ENCODE results near the gene PTPN12. TPM values are rescaled to one million over a fixed set of nuclear protein-coding genes. Genes with fewer than 3 reads are reported as not detected.
"Not testable (repeated sequence)": the region's sequence is repeated elsewhere in the genome, so short reads cannot be mapped to it uniquely, and the experiment has no call there.

Gene PTPN12
- total RNA-seq, 1 donor from 2014 or later = 38.3 TPM

DNA sequence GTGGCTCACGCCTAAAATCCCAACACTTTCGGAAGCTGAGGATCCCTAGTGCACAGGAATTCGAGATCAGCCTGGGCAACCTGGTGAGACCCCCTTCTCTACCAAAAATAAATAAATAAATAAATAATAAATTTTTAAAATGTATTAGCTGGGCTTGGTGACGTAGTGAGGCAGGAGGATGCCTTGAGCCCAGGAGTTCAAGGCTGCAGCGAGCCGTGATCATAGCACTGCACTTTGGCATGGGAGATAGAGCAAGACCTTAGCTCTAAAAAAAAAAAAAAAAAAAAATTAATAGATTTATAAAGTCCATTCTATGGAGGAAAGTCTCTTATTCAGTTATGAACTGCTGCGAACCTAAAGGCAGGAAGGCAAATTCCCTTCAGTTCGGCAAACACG, 1.1 kb upstream of the PTPN12 start:
- intact Hi-C loops (cut with DNase I) = loop anchor here (10.0 kb wide), 1 partner anchor 121 kb away; the partner anchor contains the start of gene GSAP
- DNase-seq (no peak), ATAC-seq (ENCODE audit: poor library complexity) (no peak)

GRCh38 chr7:77536413-77537135, 521 bp upstream of the PTPN12 start:
- ATAC-seq (ENCODE audit: poor library complexity) (peak; percentile 94), DNase-seq (peak; percentile 98)
- intact Hi-C loops (cut with DNase I) = loop anchor here (10.0 kb wide), 1 partner anchor 122 kb away; the partner anchor contains the start of gene GSAP

DNA sequence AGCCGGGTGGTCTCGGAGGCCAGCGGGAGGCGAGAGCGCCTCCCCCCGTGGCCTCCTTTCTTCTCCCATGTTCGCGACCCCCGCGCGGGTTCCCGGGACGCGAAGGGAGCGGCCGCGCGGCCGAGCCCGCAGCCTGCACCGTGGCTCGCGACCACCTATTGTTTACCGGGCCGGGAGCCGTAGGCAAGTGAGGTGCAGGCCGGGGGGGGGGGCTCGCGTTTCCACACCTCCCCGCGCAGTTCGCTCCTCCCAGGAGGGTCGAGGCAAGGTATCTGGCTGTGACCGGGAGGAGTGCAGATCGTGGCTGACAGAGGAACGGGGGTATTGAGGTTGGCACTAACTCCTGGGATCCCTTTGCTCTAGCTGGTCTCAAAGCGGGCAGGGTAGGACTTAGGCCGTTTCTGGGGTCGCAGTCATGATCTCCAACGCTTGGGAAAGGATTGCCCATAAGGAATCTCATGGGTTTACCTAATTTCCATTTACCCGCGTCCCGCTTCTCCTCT, 734 bp downstream of the PTPN12 start:
- DNase-seq (no peak), ATAC-seq (ENCODE audit: poor library complexity) (peak; percentile 18)
- intact Hi-C loops (cut with DNase I) = loop anchor here (10.0 kb wide), 1 partner anchor 123 kb away; the partner anchor contains the start of gene GSAP

DNA sequence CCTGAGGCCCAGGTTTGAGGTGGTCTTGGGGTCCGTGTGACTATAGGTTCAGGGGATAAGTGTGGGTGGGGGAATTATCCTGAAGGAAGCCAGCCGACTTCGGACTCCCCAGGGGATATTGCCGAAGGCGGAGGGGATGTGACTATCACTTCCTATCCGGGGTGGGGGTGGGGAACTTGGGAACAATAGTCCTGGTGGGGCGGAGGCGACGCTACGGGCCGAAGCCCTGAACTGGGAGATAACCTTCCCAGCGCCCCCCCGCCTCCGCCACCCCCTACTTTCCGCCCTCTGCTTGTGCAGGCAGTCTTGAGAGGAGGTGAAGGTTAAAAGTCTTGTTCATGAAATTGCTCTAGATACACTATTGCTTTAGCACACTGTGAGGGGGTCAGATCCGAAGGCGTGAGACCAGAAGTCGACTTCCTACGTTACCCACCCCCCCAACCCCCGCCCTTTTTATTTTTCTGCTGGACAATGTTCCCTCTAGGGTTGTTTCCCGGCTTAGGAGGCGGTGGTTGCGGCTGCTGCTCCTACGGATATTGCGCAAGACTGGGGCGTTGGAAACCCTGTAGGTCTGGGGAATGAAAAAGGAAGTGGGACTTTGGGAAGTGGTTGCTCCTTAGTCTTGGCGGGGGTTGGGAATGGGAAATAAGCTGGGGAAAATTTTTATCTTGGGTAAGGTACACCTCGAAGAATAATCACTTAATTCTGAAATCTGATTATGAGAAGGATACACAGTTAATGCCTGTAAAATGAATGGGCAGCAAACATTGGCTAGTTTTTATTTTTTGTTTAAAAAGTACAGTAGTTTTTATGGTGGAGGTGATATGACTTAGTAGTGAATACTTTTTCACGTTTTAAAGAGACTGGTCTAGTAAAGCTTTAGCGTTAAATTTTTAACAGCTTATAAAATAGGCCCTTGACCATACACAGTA, 1.5 kb downstream of the PTPN12 start:
- peak; percentile 58 for ATAC-seq (ENCODE audit: poor library complexity)
- DNase-seq = peak; percentile 91
- intact Hi-C loops (cut with DNase I) = loop anchor here (10.0 kb wide), 1 partner anchor 124 kb away; the partner anchor contains the start of gene GSAP

DNA sequence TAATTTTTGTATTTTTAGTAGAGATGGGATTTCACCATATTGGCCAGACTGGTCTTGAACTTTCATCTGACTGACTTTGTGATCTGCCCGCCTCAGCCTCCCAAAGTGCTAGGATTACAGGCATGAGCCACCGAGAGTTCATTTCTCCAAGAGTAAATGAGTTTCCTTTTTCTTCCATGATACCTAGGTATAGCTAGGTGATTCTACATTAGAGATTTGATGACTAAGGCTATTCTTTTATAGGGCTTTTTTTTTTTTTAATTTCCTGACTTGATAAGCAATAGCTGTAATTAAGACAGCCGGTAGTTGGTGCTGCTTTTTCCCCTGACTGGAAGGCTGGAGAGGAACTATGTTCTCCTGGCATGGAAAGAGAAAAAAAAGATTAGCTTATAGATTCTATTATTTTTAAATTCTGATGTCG, 3.3 kb downstream of the PTPN12 start:
- ATAC-seq (ENCODE audit: poor library complexity) (no peak), DNase-seq (no peak)
- intact Hi-C loops (cut with DNase I) = loop anchor here (10.0 kb wide), 1 partner anchor 54 kb away; no protein-coding TSS in a partner anchor

- not testable (repeated sequence) for ATAC-seq (ENCODE audit: poor library complexity); DNase-seq
- intact Hi-C loops (cut with DNase I) = loop anchor here (10.0 kb wide), 1 partner anchor 54 kb away; no protein-coding TSS in a partner anchor
Observed at GRCh38 chr7:77540993-77541392, 3.9 kb downstream of the PTPN12 start.

DNA sequence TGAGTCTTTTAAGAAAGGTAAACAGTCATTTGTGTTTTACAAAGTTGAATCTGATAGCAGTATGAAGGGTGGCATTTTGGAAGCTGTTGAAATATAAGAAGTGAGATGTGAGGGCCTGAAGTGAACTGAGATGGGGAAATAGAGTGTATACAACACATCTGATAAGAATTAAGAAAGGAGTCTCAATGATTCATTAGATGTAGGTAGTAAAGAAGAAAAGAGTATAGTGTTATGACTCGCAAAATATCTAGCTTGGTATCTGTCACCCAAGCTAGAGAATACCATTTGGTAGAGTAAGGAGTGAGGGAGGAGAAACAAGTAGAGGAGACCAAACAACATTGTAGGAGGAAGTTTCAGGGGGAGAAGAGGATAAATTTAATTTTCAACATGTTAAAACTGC, 5.3 kb downstream of the PTPN12 start:
- intact Hi-C loops (cut with DNase I) = loop anchor here (10.0 kb wide), 1 partner anchor 52 kb away; no protein-coding TSS in a partner anchor
- ATAC-seq (ENCODE audit: poor library complexity) (no peak), DNase-seq (no peak)

DNA sequence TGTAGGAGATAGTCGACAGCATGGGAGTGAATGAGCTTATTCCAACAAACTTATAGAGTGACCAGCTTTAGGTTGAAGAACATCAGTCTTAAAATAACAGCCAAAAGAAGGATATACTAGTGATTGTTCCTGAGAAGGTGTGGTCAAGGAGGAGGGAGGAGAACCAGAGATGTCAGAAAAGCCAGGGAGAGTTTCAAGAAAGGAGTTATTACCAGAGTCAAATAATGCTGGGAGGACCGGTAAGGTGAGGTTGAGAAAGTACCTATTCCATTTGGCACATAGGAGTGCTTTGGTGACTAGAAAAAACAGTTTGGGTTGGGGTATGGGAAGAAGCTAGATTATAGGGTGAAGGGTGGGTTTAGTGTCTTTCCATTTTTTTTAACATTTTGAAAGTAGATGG, 5.8 kb downstream of the PTPN12 start:
- DNase-seq (no peak), ATAC-seq (ENCODE audit: poor library complexity) (no peak)
- intact Hi-C loops (cut with DNase I) = loop anchor here (10.0 kb wide), 1 partner anchor 52 kb away; no protein-coding TSS in a partner anchor

GRCh38 chr7:77543910-77544309, 6.8 kb downstream of the PTPN12 start:
- ATAC-seq (ENCODE audit: poor library complexity) = no peak
- intact Hi-C loops (cut with DNase I) = loop anchor here (10.0 kb wide), 1 partner anchor 51 kb away; no protein-coding TSS in a partner anchor
- no peak for DNase-seq

DNA sequence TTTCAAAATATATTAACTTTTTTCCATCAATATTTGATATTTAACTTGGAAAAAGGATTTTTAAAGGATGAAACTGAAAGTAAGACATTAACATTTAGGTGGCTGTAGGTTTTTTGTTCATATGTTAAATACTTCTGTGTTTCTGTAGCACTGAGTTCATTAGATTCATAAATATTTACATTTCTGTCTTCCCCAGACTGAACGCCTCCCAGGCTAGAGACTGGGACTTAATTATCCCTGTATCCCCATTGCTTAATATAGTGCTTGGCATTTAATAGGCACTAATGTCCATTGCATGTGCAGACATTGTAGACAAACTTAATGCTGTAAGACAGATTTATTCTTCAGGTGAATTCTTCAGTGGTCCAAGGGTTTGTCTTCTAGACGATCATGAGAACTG, 7.4 kb downstream of the PTPN12 start:
- ATAC-seq (ENCODE audit: poor library complexity) (no peak), DNase-seq (no peak)
- intact Hi-C loops (cut with DNase I) = loop anchor here (10.0 kb wide), 1 partner anchor 50 kb away; no protein-coding TSS in a partner anchor

GRCh38 chr7:77548206-77548605, 11.1 kb downstream of the PTPN12 start:
- intact Hi-C loops (cut with DNase I) = loop anchor here (10.0 kb wide), 1 partner anchor 47 kb away; no protein-coding TSS in a partner anchor
- ATAC-seq (ENCODE audit: poor library complexity) (no peak), DNase-seq (no peak)

GRCh38 chr7:77549106-77549870, 12.2 kb downstream of the PTPN12 start:
- ATAC-seq (ENCODE audit: poor library complexity) (peak; percentile 56), DNase-seq (no peak)

GRCh38 chr7:77550586-77550985, 13.5 kb downstream of the PTPN12 start:
- DNase-seq = no peak

More at GRCh38 chr7:77549106-77549870, 12.2 kb downstream of the PTPN12 start:
- intact Hi-C loops (cut with DNase I) = loop anchor here (10.0 kb wide), 1 partner anchor 46 kb away; no protein-coding TSS in a partner anchor

DNA sequence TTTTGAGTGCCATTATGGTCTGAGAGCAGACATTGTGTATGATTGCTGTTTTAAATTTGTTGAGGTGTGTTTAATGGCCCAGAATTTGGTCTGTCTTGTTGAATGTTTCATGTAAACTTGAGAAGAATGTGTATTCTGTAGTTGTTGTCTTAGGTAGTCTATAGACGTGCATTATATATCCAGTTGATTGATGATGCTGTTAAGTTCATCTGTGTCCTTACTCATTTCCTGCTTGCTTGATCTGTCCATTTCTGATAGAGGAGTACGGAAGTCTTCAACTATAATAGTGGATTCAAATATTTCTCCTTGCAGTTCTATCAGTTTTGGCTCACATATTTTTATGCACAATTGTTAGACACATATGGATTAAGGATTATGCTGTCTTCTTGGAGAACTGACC, 16.0 kb downstream of the PTPN12 start:
- ATAC-seq (ENCODE audit: poor library complexity) (no peak), DNase-seq (no peak)
- intact Hi-C loops (cut with DNase I) = no loop called here

More at GRCh38 chr7:77550586-77550985, 13.5 kb downstream of the PTPN12 start:
- intact Hi-C loops (cut with DNase I) = no loop called here
- ATAC-seq (ENCODE audit: poor library complexity) = no peak

DNA sequence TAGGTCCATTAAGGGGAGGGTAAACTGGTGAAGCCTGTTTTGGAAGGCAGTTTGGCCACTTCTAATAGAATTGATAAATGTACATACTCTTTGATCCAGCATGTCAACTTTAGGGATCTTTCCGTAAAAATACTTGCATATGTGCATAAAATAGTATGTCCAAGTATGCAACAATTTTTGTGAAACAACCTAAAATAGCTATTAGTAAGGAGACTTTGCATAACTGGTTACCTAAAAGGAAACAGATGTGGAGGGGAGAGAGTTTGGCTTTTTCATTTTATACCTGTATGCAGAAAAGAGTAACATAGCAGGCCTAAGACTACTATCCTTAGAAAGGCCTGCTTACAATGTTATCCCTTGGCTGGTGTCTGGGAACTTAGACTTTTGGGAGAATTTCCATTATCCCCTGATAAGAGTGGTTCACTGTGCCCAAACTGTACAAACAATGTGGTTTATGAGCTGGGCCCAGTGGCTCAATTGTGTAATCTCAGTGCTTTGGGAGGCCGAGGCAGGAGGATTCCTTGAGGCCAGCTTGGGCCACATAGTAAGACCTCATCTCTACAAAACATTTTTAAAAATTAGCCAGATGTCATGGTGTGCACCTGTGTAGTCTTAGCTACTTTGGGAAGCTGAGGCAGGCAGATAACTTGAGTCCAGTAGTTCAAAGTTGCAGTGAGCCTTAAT, 21.3 kb downstream of the PTPN12 start:
- no peak for ATAC-seq (ENCODE audit: poor library complexity)
- no peak for DNase-seq
- intact Hi-C loops (cut with DNase I) = no loop called here

GRCh38 chr7:77561352-77561751, 24.3 kb downstream of the PTPN12 start:
- ATAC-seq (ENCODE audit: poor library complexity) = no peak
- no peak for DNase-seq
- intact Hi-C loops (cut with DNase I) = no loop called here

GRCh38 chr7:77563275-77563674, 26.2 kb downstream of the PTPN12 start:
- no peak for DNase-seq
- intact Hi-C loops (cut with DNase I) = no loop called here
- no peak for ATAC-seq (ENCODE audit: poor library complexity)

Data from Right ventricle myocardium superior (tissue), 1 donor.